HG03025 (cell line): ENCODE data around the gene RNF145.
A peak's percentile ranks its signal among the peaks of the same experiment; 100 is the strongest.

Experiments
- ATAC-seq: cut with Tn5 transposase; IDR thresholded peaks from one replicate; pipeline ENCODE4 v1.9.1; 2021; ENCODE audit warnings: mild to moderate bottlenecking, moderate library complexity; ENCODE audit not compliant: unreplicated experiment, low FRiP score

Gene RNF145

GRCh38 chr5:159218595-159219023 lies 9.3 kb upstream of the RNF145 start:
- no peak for ATAC-seq

- ATAC-seq: no peak
Observed at GRCh38 chr5:159217236-159217635, 7.9 kb upstream of the RNF145 start.

GRCh38 chr5:159216454-159216853 lies 7.1 kb upstream of the RNF145 start:
- no peak for ATAC-seq

GRCh38 chr5:159215886-159216285 lies 6.5 kb upstream of the RNF145 start:
- no peak for ATAC-seq

- ATAC-seq: no peak
Observed at GRCh38 chr5:159214486-159215271, 5.3 kb upstream of the RNF145 start.

GRCh38 chr5:159212657-159213462 lies 3.5 kb upstream of the RNF145 start:
- ATAC-seq: no peak

GRCh38 chr5:159211729-159212174 lies 2.4 kb upstream of the RNF145 start:
- no peak for ATAC-seq

- ATAC-seq: no peak
Observed at GRCh38 chr5:159210846-159211245, 1.5 kb upstream of the RNF145 start.

GRCh38 chr5:159210210-159210661 lies 883 bp upstream of the RNF145 start:
- no peak for ATAC-seq

- ATAC-seq: peak; percentile 12
Observed at GRCh38 chr5:159208514-159209437, 577 bp downstream of the RNF145 start.

- peak; percentile 42 for ATAC-seq
Observed at GRCh38 chr5:159207686-159208513, 1.5 kb downstream of the RNF145 start.

GRCh38 chr5:159207222-159207685 lies 2.1 kb downstream of the RNF145 start:
- ATAC-seq: no peak

- no peak for ATAC-seq
Observed at GRCh38 chr5:159206818-159207217, 2.5 kb downstream of the RNF145 start.

- ATAC-seq: no peak
Observed at GRCh38 chr5:159206368-159206767, 3.0 kb downstream of the RNF145 start.

- no peak for ATAC-seq
Observed at GRCh38 chr5:159203351-159203750, 6.0 kb downstream of the RNF145 start.

GRCh38 chr5:159202151-159202550 lies 7.2 kb downstream of the RNF145 start:
- no peak for ATAC-seq

- no peak for ATAC-seq
Observed at GRCh38 chr5:159199780-159200179, 9.6 kb downstream of the RNF145 start.

GRCh38 chr5:159199225-159199624 lies 10.1 kb downstream of the RNF145 start:
- no peak for ATAC-seq
